Neural cell (in vitro differentiated cells): ENCODE measurements around the gene CYP26B1. TPM values are rescaled to one million over a fixed set of nuclear protein-coding genes. Genes with fewer than 3 reads are reported as not detected.

Experiments
- H2AFZ ChIP-seq: fragments of 200-600, 300-800 bp; sonication (generic), shearing (Covaris generic); 2 replicates; pipeline ENCODE4 v1.6.0; 2014; ENCODE audit warnings: low read depth, mild to moderate bottlenecking, antibody characterized with exemption, low read length, moderate library complexity
- H3F3A ChIP-seq: fragments of 200-600 bp; shearing (Covaris generic); 2 replicates; pipeline ENCODE4 v1.6.1; 2016; ENCODE audit warnings: mild to moderate bottlenecking, moderate library complexity, mixed read lengths, antibody characterized with exemption, low read length; ENCODE audit not compliant: insufficient read depth, poor library complexity, severe bottlenecking
- H3K27ac ChIP-seq: fragments of 200-600, 300-800 bp; sonication (generic), shearing (Covaris generic); 2 replicates; pipeline ENCODE4 v1.5.1; 2014; ENCODE audit warnings: mild to moderate bottlenecking, low read length, moderate library complexity
- H3K27me3 ChIP-seq: fragments of 300-800, 200-600 bp; sonication (generic), shearing (Covaris generic); 2 replicates; pipeline ENCODE4 v1.6.0; 2014; ENCODE audit warnings: mild to moderate bottlenecking, low read depth, low read length, moderate library complexity; ENCODE audit not compliant: insufficient read depth
- H3K36me3 ChIP-seq: fragments of 300-800, 200-600 bp; sonication (generic), shearing (Covaris generic); 2 replicates; pipeline ENCODE4 v1.5.1; 2014; ENCODE audit warnings: mild to moderate bottlenecking, antibody characterized with exemption, low read length, moderate library complexity; ENCODE audit not compliant: insufficient read depth
- H3K4me2 ChIP-seq: fragments of 300-800, 200-600 bp; sonication (generic), shearing (Covaris generic); 2 replicates; pipeline ENCODE4 v1.6.0; 2014; ENCODE audit warnings: mild to moderate bottlenecking, low read length
- H3K4me3 ChIP-seq: fragments of 300-800, 200-600 bp; sonication (generic), shearing (Covaris generic); 2 replicates; pipeline ENCODE4 v1.5.1; 2014; ENCODE audit warnings: mild to moderate bottlenecking, low read length, moderate library complexity
- H3K79me2 ChIP-seq: fragments of 200-600 bp; shearing (Covaris generic); replicated peaks from 2 replicates; pipeline ENCODE4 v1.6.0; 2014; ENCODE audit warnings: mild to moderate bottlenecking, low read length, moderate library complexity; ENCODE audit not compliant: insufficient read depth
- H3K9ac ChIP-seq: fragments of 300-800, 200-600 bp; sonication (generic), shearing (Covaris generic); 2 replicates; pipeline ENCODE4 v1.6.1; 2016; ENCODE audit warnings: mild to moderate bottlenecking, low read length, mixed read lengths
- H3K9me2 ChIP-seq: fragments of 200-600 bp; shearing (Covaris generic); 2 replicates; pipeline ENCODE4 v1.6.1; 2016; ENCODE audit warnings: mild to moderate bottlenecking, low read length, mixed read lengths; ENCODE audit not compliant: insufficient read depth
- H3K9me3 ChIP-seq: fragments of 200-600, 300-800 bp; sonication (generic), shearing (Covaris generic); 2 replicates; pipeline ENCODE4 v1.6.1; 2016; ENCODE audit warnings: mild to moderate bottlenecking, mixed run types, low read length, moderate library complexity, mixed read lengths
- H4K20me1 ChIP-seq: fragments of 200-600 bp; shearing (Covaris generic); 2 replicates; pipeline ENCODE4 v1.6.1; 2016; ENCODE audit warnings: mild to moderate bottlenecking, mixed run types; ENCODE audit not compliant: insufficient read depth
- EP300 ChIP-seq: fragments of 450-650 bp; conservative IDR thresholded peaks from 2 replicates; pipeline ENCODE4 v1.6.1; 2014; ENCODE audit warnings: antibody characterized with exemption, mild to moderate bottlenecking, moderate library complexity; ENCODE audit not compliant: poor library complexity, severe bottlenecking
- EZH2 ChIP-seq: fragments of 200-600, 300-800 bp; shearing (Covaris generic), sonication (generic); IDR thresholded peaks from 2 replicates; pipeline ENCODE4 v1.6.1; 2014; ENCODE audit warnings: antibody characterized with exemption, low read length, borderline replicate concordance, mild to moderate bottlenecking; ENCODE audit not compliant: insufficient read depth, poor library complexity, severe bottlenecking
- MXI1 ChIP-seq: fragments of 450-650 bp; conservative IDR thresholded peaks from 2 replicates; pipeline ENCODE4 v1.6.1; 2014; ENCODE audit warnings: antibody characterized with exemption, mild to moderate bottlenecking; ENCODE audit not compliant: poor library complexity, severe bottlenecking
- POLR2AphosphoS5 ChIP-seq: IDR thresholded peaks from 2 replicates; pipeline ENCODE4 v1.6.1; 2012
- RAD21 ChIP-seq: fragments of 450-650 bp; conservative IDR thresholded peaks from 2 replicates; pipeline ENCODE4 v1.6.1; 2014; ENCODE audit warnings: antibody characterized with exemption, mild to moderate bottlenecking, moderate library complexity
- SMC3 ChIP-seq: fragments of 450-650 bp; conservative IDR thresholded peaks from 2 replicates; pipeline ENCODE4 v1.6.1; 2014; ENCODE audit warnings: antibody characterized with exemption, mild to moderate bottlenecking, moderate library complexity; ENCODE audit not compliant: poor library complexity
- TAF1 ChIP-seq: IDR thresholded peaks from 2 replicates; pipeline ENCODE4 v1.6.1; 2012; ENCODE audit warnings: low read depth
- polyA plus RNA-seq: library from polyadenylated mRNA; depleted of rRNA; stranded (reverse); fragments of >200 nt; gene quantifications from 2 replicates; pipeline ENCODE4 v1.2.3, GENCODE V29; 2014
- TF ChIP-seq, protein P1 (sequence below): IDR thresholded peaks from 2 replicates; pipeline ENCODE4 v1.6.1; 2012; ENCODE audit warnings: borderline replicate concordance
- TF ChIP-seq, protein P2 (sequence below): fragments of 450-650 bp; IDR thresholded peaks from 2 replicates; pipeline ENCODE4 v1.5.1; 2014; ENCODE audit warnings: antibody characterized with exemption, mild to moderate bottlenecking, moderate library complexity; ENCODE audit not compliant: poor library complexity, severe bottlenecking

CYP26B1 gene
- polyA plus RNA-seq, 1 donor from 2014 or later, result 0.83 TPM

DNA sequence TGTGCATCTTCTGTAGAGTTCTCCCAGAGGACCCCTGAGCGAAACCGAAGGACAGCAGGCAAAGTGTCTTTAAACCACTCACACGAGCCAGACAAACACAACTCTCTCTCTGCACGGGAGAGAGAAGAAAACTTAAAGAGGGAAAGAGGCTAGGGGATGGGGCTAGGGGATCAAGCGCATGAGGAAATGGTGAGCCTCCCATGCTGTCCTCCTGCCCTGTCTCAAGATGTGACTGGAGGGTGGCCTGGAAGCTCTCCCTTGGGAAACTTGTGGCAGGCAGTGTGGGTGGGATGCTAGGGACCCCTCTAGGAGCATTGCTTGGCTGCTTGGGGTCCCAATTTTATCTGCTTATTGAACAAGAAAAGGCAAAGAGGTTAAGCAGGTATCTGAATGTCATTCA, 44.5 kb downstream of the CYP26B1 start:
- no peak overlapping the region for H3K4me3 ChIP-seq
- no peak overlapping the region for H3K27ac ChIP-seq
- H3K27me3 ChIP-seq, result no peaks in the 10 kb centered on the region
- no peak overlapping the region for H3K9ac ChIP-seq
- no peaks in the 10 kb centered on the region for H3K36me3 ChIP-seq
- H2AFZ ChIP-seq, result no peak overlapping the region
- H3K4me2 ChIP-seq, result no peak overlapping the region
- H4K20me1 ChIP-seq, result no peaks in the 10 kb centered on the region
- no peaks in the 10 kb centered on the region for H3K9me3 ChIP-seq
- no peaks in the 10 kb centered on the region for H3K79me2 ChIP-seq
- no peak for TF ChIP-seq EP300
- no peak for TF ChIP-seq POLR2AphosphoS5
- TF ChIP-seq, protein P1, sequence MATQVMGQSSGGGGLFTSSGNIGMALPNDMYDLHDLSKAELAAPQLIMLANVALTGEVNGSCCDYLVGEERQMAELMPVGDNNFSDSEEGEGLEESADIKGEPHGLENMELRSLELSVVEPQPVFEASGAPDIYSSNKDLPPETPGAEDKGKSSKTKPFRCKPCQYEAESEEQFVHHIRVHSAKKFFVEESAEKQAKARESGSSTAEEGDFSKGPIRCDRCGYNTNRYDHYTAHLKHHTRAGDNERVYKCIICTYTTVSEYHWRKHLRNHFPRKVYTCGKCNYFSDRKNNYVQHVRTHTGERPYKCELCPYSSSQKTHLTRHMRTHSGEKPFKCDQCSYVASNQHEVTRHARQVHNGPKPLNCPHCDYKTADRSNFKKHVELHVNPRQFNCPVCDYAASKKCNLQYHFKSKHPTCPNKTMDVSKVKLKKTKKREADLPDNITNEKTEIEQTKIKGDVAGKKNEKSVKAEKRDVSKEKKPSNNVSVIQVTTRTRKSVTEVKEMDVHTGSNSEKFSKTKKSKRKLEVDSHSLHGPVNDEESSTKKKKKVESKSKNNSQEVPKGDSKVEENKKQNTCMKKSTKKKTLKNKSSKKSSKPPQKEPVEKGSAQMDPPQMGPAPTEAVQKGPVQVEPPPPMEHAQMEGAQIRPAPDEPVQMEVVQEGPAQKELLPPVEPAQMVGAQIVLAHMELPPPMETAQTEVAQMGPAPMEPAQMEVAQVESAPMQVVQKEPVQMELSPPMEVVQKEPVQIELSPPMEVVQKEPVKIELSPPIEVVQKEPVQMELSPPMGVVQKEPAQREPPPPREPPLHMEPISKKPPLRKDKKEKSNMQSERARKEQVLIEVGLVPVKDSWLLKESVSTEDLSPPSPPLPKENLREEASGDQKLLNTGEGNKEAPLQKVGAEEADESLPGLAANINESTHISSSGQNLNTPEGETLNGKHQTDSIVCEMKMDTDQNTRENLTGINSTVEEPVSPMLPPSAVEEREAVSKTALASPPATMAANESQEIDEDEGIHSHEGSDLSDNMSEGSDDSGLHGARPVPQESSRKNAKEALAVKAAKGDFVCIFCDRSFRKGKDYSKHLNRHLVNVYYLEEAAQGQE, result no peak
- no peak for TF ChIP-seq MXI1
- H3K9me2 ChIP-seq, result no peaks in the 10 kb centered on the region
- H3F3A ChIP-seq, result no peaks in the 10 kb centered on the region

DNA sequence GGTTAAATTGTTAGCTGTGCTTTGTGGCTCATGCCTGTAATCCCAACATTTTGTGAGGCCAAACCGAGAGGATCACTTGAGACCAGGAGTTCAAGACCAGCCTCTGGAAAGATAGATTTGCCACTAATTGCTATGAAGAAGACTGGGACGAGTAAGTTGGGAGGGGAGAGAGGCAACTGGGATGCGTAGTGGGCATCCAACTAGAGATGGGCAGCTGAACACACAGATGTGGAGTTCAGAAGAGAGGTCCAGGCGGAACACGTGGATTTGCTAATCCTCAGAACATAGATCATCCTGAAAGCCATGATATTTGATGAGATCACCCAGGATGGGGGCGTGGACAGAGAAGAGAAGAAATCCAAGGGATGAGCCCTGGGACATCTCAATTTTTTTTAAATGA, 48.7 kb downstream of the CYP26B1 start:
- Histone ChIP-seq H3K9me2 (no peaks in the 10 kb centered on the region), H3K79me2 (no peaks in the 10 kb centered on the region), H3K9me3 (no peaks in the 10 kb centered on the region)

DNA sequence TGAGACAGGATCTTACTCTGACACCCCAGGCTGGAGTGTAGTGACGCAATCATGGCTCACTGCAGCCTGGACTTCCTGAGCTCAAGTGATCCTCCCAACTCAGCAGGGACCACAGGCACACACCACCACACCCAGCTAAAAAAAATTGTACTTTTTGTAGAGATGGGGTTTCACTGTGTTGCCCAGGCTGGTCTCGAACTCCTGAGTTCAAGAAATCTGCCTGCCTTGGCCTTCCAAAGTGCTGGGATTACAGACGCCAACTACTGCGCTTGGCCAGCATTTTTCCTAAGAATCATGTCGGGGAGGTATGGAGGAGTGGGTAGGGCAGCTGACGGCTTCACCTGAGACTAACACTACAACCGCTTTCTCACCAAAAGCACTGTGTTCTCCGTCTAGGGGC, 50.4 kb downstream of the CYP26B1 start:
- no peak overlapping the region for H3K4me2 ChIP-seq
- H3F3A ChIP-seq, result no peaks in the 10 kb centered on the region
- no peak overlapping the region for H3K9ac ChIP-seq
- no peaks in the 10 kb centered on the region for H4K20me1 ChIP-seq
- no peak overlapping the region for H3K4me3 ChIP-seq
- no peaks in the 10 kb centered on the region for H3K9me3 ChIP-seq
- H3K27me3 ChIP-seq, result no peaks in the 10 kb centered on the region
- H3K36me3 ChIP-seq, result no peaks in the 10 kb centered on the region
- no peak overlapping the region for H2AFZ ChIP-seq
- H3K27ac ChIP-seq, result no peak overlapping the region
- no peaks in the 10 kb centered on the region for H3K79me2 ChIP-seq
- H3K9me2 ChIP-seq, result no peaks in the 10 kb centered on the region
- TF ChIP-seq, protein P1, result no peak
- no peak for TF ChIP-seq TAF1
- no peak for TF ChIP-seq RAD21
- TF ChIP-seq, protein P2, sequence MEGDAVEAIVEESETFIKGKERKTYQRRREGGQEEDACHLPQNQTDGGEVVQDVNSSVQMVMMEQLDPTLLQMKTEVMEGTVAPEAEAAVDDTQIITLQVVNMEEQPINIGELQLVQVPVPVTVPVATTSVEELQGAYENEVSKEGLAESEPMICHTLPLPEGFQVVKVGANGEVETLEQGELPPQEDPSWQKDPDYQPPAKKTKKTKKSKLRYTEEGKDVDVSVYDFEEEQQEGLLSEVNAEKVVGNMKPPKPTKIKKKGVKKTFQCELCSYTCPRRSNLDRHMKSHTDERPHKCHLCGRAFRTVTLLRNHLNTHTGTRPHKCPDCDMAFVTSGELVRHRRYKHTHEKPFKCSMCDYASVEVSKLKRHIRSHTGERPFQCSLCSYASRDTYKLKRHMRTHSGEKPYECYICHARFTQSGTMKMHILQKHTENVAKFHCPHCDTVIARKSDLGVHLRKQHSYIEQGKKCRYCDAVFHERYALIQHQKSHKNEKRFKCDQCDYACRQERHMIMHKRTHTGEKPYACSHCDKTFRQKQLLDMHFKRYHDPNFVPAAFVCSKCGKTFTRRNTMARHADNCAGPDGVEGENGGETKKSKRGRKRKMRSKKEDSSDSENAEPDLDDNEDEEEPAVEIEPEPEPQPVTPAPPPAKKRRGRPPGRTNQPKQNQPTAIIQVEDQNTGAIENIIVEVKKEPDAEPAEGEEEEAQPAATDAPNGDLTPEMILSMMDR, result no peak
- TF ChIP-seq EZH2, result no peak
- no peak for TF ChIP-seq POLR2AphosphoS5
- no peak for TF ChIP-seq EP300

More for the DNA sequence above, 48.7 kb downstream of the CYP26B1 start:
- no peak overlapping the region for H3K27ac ChIP-seq
- H3K9ac ChIP-seq, result no peak overlapping the region
- no peak overlapping the region for H3K4me3 ChIP-seq
- no peak for TF ChIP-seq TAF1
- no peak for TF ChIP-seq POLR2AphosphoS5
- TF ChIP-seq, protein P2, result no peak
- no peak for TF ChIP-seq EP300
- no peak for TF ChIP-seq SMC3
- no peak for TF ChIP-seq EZH2
- no peak for TF ChIP-seq RAD21
- no peaks in the 10 kb centered on the region for H3K36me3 ChIP-seq
- H3K27me3 ChIP-seq, result no peaks in the 10 kb centered on the region
- H2AFZ ChIP-seq, result no peak overlapping the region
- H4K20me1 ChIP-seq, result no peaks in the 10 kb centered on the region
- no peaks in the 10 kb centered on the region for H3F3A ChIP-seq
- H3K4me2 ChIP-seq, result no peak overlapping the region
